B cell (primary cell): Measurements from ENCODE around the gene TIMM44. TPM values are rescaled to one million over a fixed set of nuclear protein-coding genes. Genes with fewer than 3 reads are reported as not detected.

ENCODE experiments used
- ATAC-seq: fragments of 200-7000 bp; cut with Tn5 transposase; one replicate; pipeline ENCODE4 v1.10.0; 2021; ENCODE audit warnings: low read depth, mild to moderate bottlenecking, moderate number of reproducible peaks, moderate library complexity
- CTCF ChIA-PET: fragments of 350-600 bp; sonication (Branson Sonifier 250); formaldehyde crosslinking; loops from one replicate; lab custom pipeline; 2021; ENCODE audit warnings: antibody characterized with exemption, inconsistent platforms; lab: Charles Lee
- POLR2A ChIA-PET: fragments of 350-600 bp; sonication (Branson Sonifier 250); formaldehyde crosslinking; loops from one replicate; lab custom pipeline; 2021; ENCODE audit warnings: antibody characterized with exemption; lab: Charles Lee
- DNase-seq: peaks from one replicate; pipeline ENCODE4 v3.0.0; 2013
- H2AFZ ChIP-seq: 2 replicates; pipeline ENCODE4 v1.6.1; 2012; ENCODE audit warnings: mild to moderate bottlenecking, low read depth, low read length; ENCODE audit not compliant: insufficient read depth, poor library complexity, severe bottlenecking
- H3K27ac ChIP-seq, 2 donors: 1 replicate in 1 of 2; 2 replicates in 1 of 2; pipeline ENCODE4 v1.5.1; 2012 to 2013; ENCODE audit warnings: low read length in 2 of 2, mild to moderate bottlenecking in 2 of 2, moderate library complexity in 1 of 2
- H3K27me3 ChIP-seq, 4 experiments: fragments of 200-600 bp in 1 of 4; sonication (generic) in 1 of 4; replicated peaks in 1 of 4; 1 replicate in 2 of 4; 2 replicates in 2 of 4; pipeline versions ENCODE4 v1.6.1 to v1.7.0; 2013 to 2016; ENCODE audit warnings: low read length in 3 of 4, mild to moderate bottlenecking in 2 of 4, mixed read lengths in 1 of 4, moderate library complexity in 1 of 4; ENCODE audit not compliant: insufficient read depth in 4 of 4, control insufficient read depth in 3 of 4; ENCODE audit errors: control extremely low read depth in 1 of 4
- H3K36me3 ChIP-seq, 2 experiments: replicated peaks in 1 of 2; 1 replicate in 1 of 2; 2 replicates in 1 of 2; pipeline versions ENCODE4 v1.6.1 to v1.7.1; 2013; ENCODE audit warnings: low read length in 1 of 2; ENCODE audit not compliant: insufficient read depth in 2 of 2, control insufficient read depth in 1 of 2; ENCODE audit errors: control extremely low read depth in 1 of 2, extremely low read depth in 1 of 2
- H3K4me1 ChIP-seq, 2 donors: fragments of 200-600 bp in 1 of 2; sonication (generic) in 1 of 2; 1 replicate in 1 of 2; 2 replicates in 1 of 2; pipeline versions ENCODE4 v1.5.1 to v1.6.1; 2013 to 2017; ENCODE audit warnings: low read length in 2 of 2; ENCODE audit not compliant: control insufficient read depth in 2 of 2, insufficient read depth in 2 of 2
- H3K4me2 ChIP-seq: replicated peaks from 2 replicates; pipeline ENCODE3; 2012; ENCODE audit warnings: mild to moderate bottlenecking, low read depth, low read length; ENCODE audit not compliant: poor library complexity, severe bottlenecking
- H3K4me3 ChIP-seq, 5 experiments: fragments of 200-600 bp in 1 of 5; sonication (generic) in 1 of 5; 1 replicate in 3 of 5; 2 replicates in 2 of 5; pipeline versions ENCODE4 v1.5.1 to v1.7.0; 2011 to 2016; ENCODE audit warnings: low read length in 4 of 5, mild to moderate bottlenecking in 4 of 5, low read depth in 2 of 5, control low read depth in 1 of 5, moderate library complexity in 1 of 5; ENCODE audit not compliant: insufficient read depth in 1 of 5; ENCODE audit errors: control extremely low read depth in 1 of 5, extremely low read depth in 1 of 5
- H3K79me2 ChIP-seq: fragments of 200-600 bp; sonication (generic); one replicate; pipeline ENCODE4 v1.6.0; 2016; ENCODE audit warnings: low read length; ENCODE audit not compliant: control insufficient read depth, insufficient read depth
- H3K9ac ChIP-seq: fragments of 200-600 bp; sonication (generic); 2 replicates; pipeline ENCODE4 v1.6.1; 2017; ENCODE audit warnings: mild to moderate bottlenecking, low read length, moderate library complexity
- H3K9me3 ChIP-seq, 3 donors: one replicate each; pipeline versions ENCODE4 v1.6.1 to v1.7.1; 2013; ENCODE audit warnings: low read length in 2 of 3; ENCODE audit not compliant: control insufficient read depth in 2 of 3, insufficient read depth in 1 of 3; ENCODE audit errors: control extremely low read depth in 1 of 3
- H4K20me1 ChIP-seq: 2 replicates; pipeline ENCODE4 v1.6.0; 2012; ENCODE audit warnings: mild to moderate bottlenecking, low read length; ENCODE audit not compliant: insufficient read depth, control insufficient read depth, poor library complexity, severe bottlenecking
- H3K27ac Mint-ChIP-seq: one replicate; pipeline ENCODE4 v1.8.0; 2021; ENCODE audit warnings: mixed read lengths
- H3K27me3 Mint-ChIP-seq: one replicate; pipeline ENCODE4 v1.8.0; 2021; ENCODE audit warnings: mixed read lengths
- H3K4me1 Mint-ChIP-seq: one replicate; pipeline ENCODE4 v1.8.0; 2021; ENCODE audit warnings: mixed read lengths
- H3K4me3 Mint-ChIP-seq: one replicate; pipeline ENCODE4 v1.8.0; 2021; ENCODE audit warnings: mixed read lengths
- H3K9me3 Mint-ChIP-seq: one replicate; pipeline ENCODE4 v1.8.0; 2022; ENCODE audit warnings: mixed read lengths; ENCODE audit not compliant: insufficient read depth
- EZH2 ChIP-seq: IDR thresholded peaks from 2 replicates; pipeline ENCODE4 v1.6.1; 2012; ENCODE audit warnings: borderline replicate concordance, low read depth, mild to moderate bottlenecking, moderate library complexity, low read length; ENCODE audit not compliant: insufficient read depth, poor library complexity, severe bottlenecking
- WGBS: methylation state at CpG from one replicate; pipeline ENCODE4 v1.1.5; 2013; ENCODE audit warnings: missing lambda C conversion rate; ENCODE audit not compliant: insufficient coverage; 5-methylcytosine and 5-hydroxymethylcytosine counted together
- intact Hi-C: fragments of 100-400 bp; cut with micrococcal nuclease; formaldehyde crosslinking; loops from one replicate; pipeline ENCODE4 v1.10.0; 2022
- polyA plus RNA-seq: library from polyadenylated mRNA; depleted of rRNA; stranded (reverse); fragments of >200 nt; gene quantifications from 2 replicates; pipeline ENCODE4 v1.2.3, GENCODE V29; 2012
- total RNA-seq, 2 donors: library from RNA; stranded (reverse); fragments of 120-200 nt in 1 of 2; gene quantifications; 1 replicate in 1 of 2; 2 replicates in 1 of 2; pipeline versions ENCODE4 v1.2.3 to v1.2.4, GENCODE V29; 2013 to 2022
- TF ChIP-seq, protein P1 (sequence below): fragments of 200-600 bp; IDR thresholded peaks from one replicate; pipeline ENCODE4 v1.8.0; 2022; ENCODE audit warnings: antibody characterized with exemption, mild to moderate bottlenecking

TIMM44 gene
- total and polyA plus RNA-seq, 2 donors (not counting 1 experiment from before 2014, with no cell fraction given), result 48.9 to 66.5 TPM

DNA sequence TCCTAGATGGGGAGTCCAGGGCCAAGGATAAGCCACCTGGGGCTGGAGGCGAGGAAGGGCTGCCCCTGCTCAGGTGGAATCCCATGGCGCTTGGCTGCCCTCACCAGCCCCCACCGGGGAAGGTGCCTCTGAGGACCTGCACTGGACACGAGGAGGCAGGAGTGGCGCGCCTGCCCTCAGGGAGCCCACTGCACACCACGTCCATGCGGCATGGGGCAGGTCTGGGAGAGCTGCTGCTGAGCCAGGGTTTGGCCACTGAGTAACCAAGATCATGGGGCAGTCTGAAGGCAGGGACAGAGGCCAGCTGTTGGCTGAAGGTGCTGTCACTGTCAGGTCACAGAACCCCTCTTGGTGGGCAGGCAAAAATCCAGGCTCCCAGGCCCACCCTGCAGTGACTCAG lies 36.1 kb upstream of the TIMM44 start:
- ATAC-seq, result no peak
- intact Hi-C loops, result no loop called here
- POLR2A ChIA-PET, result no interaction called here
- CTCF ChIA-PET, result no interaction called here
- Histone ChIP-seq H4K20me1 (peaks cover 56% of the 10 kb centered on the region), H3K4me2 (no peak overlapping the region), H3K9me3 (no peaks in the 10 kb centered on the region), H3K79me2 (peaks cover 38% of the 10 kb centered on the region), H3K27ac (no peak overlapping the region), H3K36me3 (peaks cover 0 to 73% of the 10 kb centered on the region in 2 experiments), H3K27me3 (no peaks in the 10 kb centered on the region), H3K9ac (no peak overlapping the region), H3K4me3 (no peak overlapping the region), H3K4me1 (no peaks in the 10 kb centered on the region), H2AFZ (no peak overlapping the region)
- no peaks in the 10 kb centered on the region for H3K4me1 Mint-ChIP-seq
- no peak for DNase-seq
- no peak overlapping the region for H3K4me3 Mint-ChIP-seq
- H3K27me3 Mint-ChIP-seq, result no peaks in the 10 kb centered on the region
- 87% methylated on average over 8 of the region's 8 CpGs for WGBS
- H3K9me3 Mint-ChIP-seq, result no peaks in the 10 kb centered on the region
- no peak overlapping the region for H3K27ac Mint-ChIP-seq
- no peak for TF ChIP-seq EZH2
- TF ChIP-seq, protein P1, sequence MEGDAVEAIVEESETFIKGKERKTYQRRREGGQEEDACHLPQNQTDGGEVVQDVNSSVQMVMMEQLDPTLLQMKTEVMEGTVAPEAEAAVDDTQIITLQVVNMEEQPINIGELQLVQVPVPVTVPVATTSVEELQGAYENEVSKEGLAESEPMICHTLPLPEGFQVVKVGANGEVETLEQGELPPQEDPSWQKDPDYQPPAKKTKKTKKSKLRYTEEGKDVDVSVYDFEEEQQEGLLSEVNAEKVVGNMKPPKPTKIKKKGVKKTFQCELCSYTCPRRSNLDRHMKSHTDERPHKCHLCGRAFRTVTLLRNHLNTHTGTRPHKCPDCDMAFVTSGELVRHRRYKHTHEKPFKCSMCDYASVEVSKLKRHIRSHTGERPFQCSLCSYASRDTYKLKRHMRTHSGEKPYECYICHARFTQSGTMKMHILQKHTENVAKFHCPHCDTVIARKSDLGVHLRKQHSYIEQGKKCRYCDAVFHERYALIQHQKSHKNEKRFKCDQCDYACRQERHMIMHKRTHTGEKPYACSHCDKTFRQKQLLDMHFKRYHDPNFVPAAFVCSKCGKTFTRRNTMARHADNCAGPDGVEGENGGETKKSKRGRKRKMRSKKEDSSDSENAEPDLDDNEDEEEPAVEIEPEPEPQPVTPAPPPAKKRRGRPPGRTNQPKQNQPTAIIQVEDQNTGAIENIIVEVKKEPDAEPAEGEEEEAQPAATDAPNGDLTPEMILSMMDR, result no peak

DNA sequence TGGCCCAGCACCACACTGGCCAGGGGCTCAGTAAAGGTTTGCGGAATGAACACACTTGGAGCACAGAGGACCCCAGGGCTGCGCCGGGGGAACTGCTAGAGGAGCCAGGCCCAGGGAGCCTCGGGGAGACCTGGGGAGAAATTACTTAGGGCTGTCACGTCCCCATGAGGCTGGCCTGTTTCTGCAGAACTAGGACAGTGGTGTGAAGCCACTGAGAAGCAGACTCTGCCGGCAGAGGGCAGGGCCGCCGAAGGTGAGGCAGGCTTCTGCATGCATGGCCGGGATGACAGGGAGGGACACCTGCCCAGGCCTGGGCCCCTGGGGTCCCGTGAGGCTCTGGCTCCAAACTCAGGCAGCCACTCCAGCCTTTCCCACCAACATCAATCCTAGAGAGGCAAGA lies 35.5 kb upstream of the TIMM44 start:
- peaks cover 50% of the 10 kb centered on the region for H4K20me1 ChIP-seq
- H3K27ac Mint-ChIP-seq, result no peak overlapping the region
- ATAC-seq (no peak), DNase-seq (no peak)
- ChIA-PET POLR2A (no interaction called here), CTCF (no interaction called here)
- 94% methylated on average over 10 of the region's 10 CpGs for WGBS
- no peak overlapping the region for H3K4me3 Mint-ChIP-seq
- H3K9me3 Mint-ChIP-seq, result no peaks in the 10 kb centered on the region
- peaks cover 33% of the 10 kb centered on the region for H3K79me2 ChIP-seq
- intact Hi-C loops, result no loop called here
- H3K9ac ChIP-seq, result no peak overlapping the region
- no peaks in the 10 kb centered on the region for H3K4me1 Mint-ChIP-seq
- no peak overlapping the region for H3K4me2 ChIP-seq
- H2AFZ ChIP-seq, result no peak overlapping the region
- H3K27me3 ChIP-seq, result no peaks in the 10 kb centered on the region
- no peak overlapping the region for H3K27ac ChIP-seq
- no peaks in the 10 kb centered on the region for H3K9me3 ChIP-seq
- no peak overlapping the region for H3K4me3 ChIP-seq
- no peaks in the 10 kb centered on the region for H3K4me1 ChIP-seq
- TF ChIP-seq, protein P1, result no peak
- no peak for TF ChIP-seq EZH2
- peaks cover 0 to 74% of the 10 kb centered on the region in 2 experiments for H3K36me3 ChIP-seq
- H3K27me3 Mint-ChIP-seq, result no peaks in the 10 kb centered on the region
